Endodermal cell (in vitro differentiated cells): Measurements from ENCODE around the gene CEP85. TPM values are rescaled to one million over a fixed set of nuclear protein-coding genes. Genes with fewer than 3 reads are reported as not detected.

Experiments used
- DNase-seq: peaks from one replicate; pipeline ENCODE4 v3.0.0-alpha.2; 2017
- H3K27ac ChIP-seq: 2 replicates; pipeline ENCODE4 v1.5.1; 2013; ENCODE audit warnings: mild to moderate bottlenecking, low read depth, low read length, moderate library complexity
- H3K27me3 ChIP-seq: 2 replicates; pipeline ENCODE4 v1.6.1; 2013; ENCODE audit warnings: mild to moderate bottlenecking, low read length, moderate library complexity; ENCODE audit not compliant: insufficient read depth, control insufficient read depth, poor library complexity, severe bottlenecking
- H3K36me3 ChIP-seq: 2 replicates; pipeline ENCODE4 v1.7.0; 2013; ENCODE audit warnings: mild to moderate bottlenecking, low read length, moderate library complexity; ENCODE audit not compliant: control insufficient read depth, insufficient read depth
- H3K4me1 ChIP-seq: one replicate; pipeline ENCODE4 v1.7.0; 2013; ENCODE audit warnings: low read length; ENCODE audit not compliant: control insufficient read depth, insufficient read depth
- H3K4me3 ChIP-seq: 2 replicates; pipeline ENCODE4 v1.5.1; 2013; ENCODE audit warnings: mild to moderate bottlenecking, low read length, moderate library complexity
- H3K9ac ChIP-seq: 2 replicates; pipeline ENCODE4 v1.6.1; 2013; ENCODE audit warnings: mild to moderate bottlenecking, low read length, moderate library complexity; ENCODE audit not compliant: poor library complexity, severe bottlenecking; ENCODE audit errors: extremely low read depth
- H3K9me3 ChIP-seq: 2 replicates; pipeline ENCODE4 v1.6.1; 2013; ENCODE audit warnings: mild to moderate bottlenecking, low read length, moderate library complexity; ENCODE audit not compliant: control insufficient read depth
- H3K27ac Mint-ChIP-seq: 2 replicates; pipeline ENCODE4 v1.8.0; 2020; ENCODE audit warnings: mixed read lengths
- H3K27me3 Mint-ChIP-seq: 2 replicates; pipeline ENCODE4 v1.8.0; 2021; ENCODE audit warnings: mild to moderate bottlenecking, mixed read lengths; ENCODE audit not compliant: insufficient read depth
- H3K36me3 Mint-ChIP-seq: 2 replicates; pipeline ENCODE4 v1.8.0; 2020; ENCODE audit warnings: low read depth, mixed read lengths
- H3K4me1 Mint-ChIP-seq: 2 replicates; pipeline ENCODE4 v1.8.0; 2020; ENCODE audit warnings: mixed read lengths
- H3K4me3 Mint-ChIP-seq: 2 replicates; pipeline ENCODE4 v1.8.0; 2020; ENCODE audit warnings: mild to moderate bottlenecking, moderate library complexity, mixed read lengths
- H3K9me3 Mint-ChIP-seq: 2 replicates; pipeline ENCODE4 v1.8.0; 2020; ENCODE audit warnings: mild to moderate bottlenecking, mixed read lengths
- WGBS, 2 experiments: methylation state at CpG; one replicate each; pipeline versions ENCODE4 v1.1.5 to v1.1.7; 2013; ENCODE audit warnings: missing lambda C conversion rate in 2 of 2, mixed read lengths in 1 of 2; ENCODE audit not compliant: insufficient coverage in 1 of 2, insufficient read length in 1 of 2; 5-methylcytosine and 5-hydroxymethylcytosine counted together
- total RNA-seq, 2 donors: library from RNA; stranded (reverse); fragmentation: NEBNext Ultra II Directional in 1 of 2; extraction: Animal tissue kit (Norgen Biotek cat#: 25700) in 1 of 2; gene quantifications; 2 replicates in 1 of 2; 3 replicates in 1 of 2; pipeline ENCODE4 v1.2.1, GENCODE V29; 2021
- TF ChIP-seq, protein P1 (sequence below): fragments of 200-600 bp; sonication (generic); conservative IDR thresholded peaks from 2 replicates; pipeline ENCODE4 v1.5.0; 2021; ENCODE audit warnings: antibody characterized with exemption, mild to moderate bottlenecking

Gene CEP85
- total RNA-seq, 2 donors from 2014 or later = 25.6 to 43.6 TPM

DNA sequence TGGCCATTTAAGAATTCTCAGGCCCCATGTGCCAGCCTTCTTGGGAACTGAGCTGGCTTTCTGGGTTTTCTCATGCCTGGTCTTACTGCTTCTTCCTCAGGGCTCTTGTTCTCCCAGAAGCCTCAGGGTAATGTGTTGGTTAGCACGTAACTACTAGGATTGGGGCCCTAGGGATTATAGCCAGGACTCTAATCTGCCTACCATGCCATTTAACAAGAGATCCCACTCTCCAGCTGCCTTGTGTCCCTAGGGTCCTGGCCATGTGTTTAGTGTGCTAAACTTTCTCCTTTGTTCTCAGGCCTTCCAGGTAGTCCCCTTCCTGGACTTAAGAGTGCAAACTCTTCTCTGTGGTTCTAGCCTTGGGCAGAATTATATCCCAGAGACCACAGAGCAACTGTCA, 43.7 kb downstream of the CEP85 start:
- H3K27ac Mint-ChIP-seq = no peak overlapping the region
- no peak overlapping the region for H3K9ac ChIP-seq
- peaks cover 49% of the 10 kb centered on the region for H3K36me3 ChIP-seq

DNA sequence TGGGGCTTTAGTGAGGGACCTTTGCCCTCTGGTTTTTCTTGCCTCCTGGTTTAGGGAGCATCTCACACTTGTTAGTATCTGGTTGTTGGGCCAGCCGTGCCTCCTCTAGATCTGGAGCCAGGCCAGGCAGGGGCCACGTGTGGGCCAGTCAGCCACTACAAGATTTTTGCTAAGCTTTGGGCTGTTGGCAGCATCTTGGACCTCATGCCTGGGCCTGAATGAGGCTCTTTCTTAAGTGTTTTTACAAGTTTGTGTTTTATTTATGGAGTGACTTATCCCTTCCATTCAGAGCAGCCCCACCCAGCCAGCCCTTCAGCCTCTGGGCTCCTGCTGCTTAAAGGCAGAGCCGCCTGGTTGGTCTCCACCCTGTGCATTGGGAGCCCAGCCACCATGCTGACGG, 44.3 kb downstream of the CEP85 start:
- Mint-ChIP-seq H3K4me3 (no peak overlapping the region), H3K36me3 (peaks cover 44% of the 10 kb centered on the region), H3K9me3 (no peaks in the 10 kb centered on the region), H3K27ac (no peak overlapping the region), H3K4me1 (peaks cover 29% of the 10 kb centered on the region), H3K27me3 (no peaks in the 10 kb centered on the region)
- no peak overlapping the region for H3K27ac ChIP-seq
- H3K27me3 ChIP-seq = no peaks in the 10 kb centered on the region
- DNase-seq = no peak
- H3K9ac ChIP-seq = no peak overlapping the region
- no peak overlapping the region for H3K4me3 ChIP-seq
- H3K4me1 ChIP-seq = peaks cover 14% of the 10 kb centered on the region
- no peaks in the 10 kb centered on the region for H3K9me3 ChIP-seq
- 89 to 100% methylated on average over 1 to 4 of the region's 4 CpGs for WGBS, 2 experiments
- TF ChIP-seq, protein P1, sequence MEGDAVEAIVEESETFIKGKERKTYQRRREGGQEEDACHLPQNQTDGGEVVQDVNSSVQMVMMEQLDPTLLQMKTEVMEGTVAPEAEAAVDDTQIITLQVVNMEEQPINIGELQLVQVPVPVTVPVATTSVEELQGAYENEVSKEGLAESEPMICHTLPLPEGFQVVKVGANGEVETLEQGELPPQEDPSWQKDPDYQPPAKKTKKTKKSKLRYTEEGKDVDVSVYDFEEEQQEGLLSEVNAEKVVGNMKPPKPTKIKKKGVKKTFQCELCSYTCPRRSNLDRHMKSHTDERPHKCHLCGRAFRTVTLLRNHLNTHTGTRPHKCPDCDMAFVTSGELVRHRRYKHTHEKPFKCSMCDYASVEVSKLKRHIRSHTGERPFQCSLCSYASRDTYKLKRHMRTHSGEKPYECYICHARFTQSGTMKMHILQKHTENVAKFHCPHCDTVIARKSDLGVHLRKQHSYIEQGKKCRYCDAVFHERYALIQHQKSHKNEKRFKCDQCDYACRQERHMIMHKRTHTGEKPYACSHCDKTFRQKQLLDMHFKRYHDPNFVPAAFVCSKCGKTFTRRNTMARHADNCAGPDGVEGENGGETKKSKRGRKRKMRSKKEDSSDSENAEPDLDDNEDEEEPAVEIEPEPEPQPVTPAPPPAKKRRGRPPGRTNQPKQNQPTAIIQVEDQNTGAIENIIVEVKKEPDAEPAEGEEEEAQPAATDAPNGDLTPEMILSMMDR = no peak
- H3K36me3 ChIP-seq = peaks cover 47% of the 10 kb centered on the region

More for the DNA sequence above, 43.7 kb downstream of the CEP85 start:
- Mint-ChIP-seq H3K4me3 (no peak overlapping the region), H3K4me1 (peaks cover 29% of the 10 kb centered on the region), H3K27me3 (no peaks in the 10 kb centered on the region), H3K9me3 (no peaks in the 10 kb centered on the region), H3K36me3 (peaks cover 47% of the 10 kb centered on the region)
- peaks cover 14% of the 10 kb centered on the region for H3K4me1 ChIP-seq
- H3K4me3 ChIP-seq = no peak overlapping the region
- no peaks in the 10 kb centered on the region for H3K9me3 ChIP-seq
- no peaks in the 10 kb centered on the region for H3K27me3 ChIP-seq
- no peak for DNase-seq
- no peak overlapping the region for H3K27ac ChIP-seq
- 92% methylated on average over 1 of the region's 1 CpG; no CpG with 5 or more reads in 1 of the 2 experiments for WGBS, 2 experiments
- TF ChIP-seq, protein P1 = no peak

DNA sequence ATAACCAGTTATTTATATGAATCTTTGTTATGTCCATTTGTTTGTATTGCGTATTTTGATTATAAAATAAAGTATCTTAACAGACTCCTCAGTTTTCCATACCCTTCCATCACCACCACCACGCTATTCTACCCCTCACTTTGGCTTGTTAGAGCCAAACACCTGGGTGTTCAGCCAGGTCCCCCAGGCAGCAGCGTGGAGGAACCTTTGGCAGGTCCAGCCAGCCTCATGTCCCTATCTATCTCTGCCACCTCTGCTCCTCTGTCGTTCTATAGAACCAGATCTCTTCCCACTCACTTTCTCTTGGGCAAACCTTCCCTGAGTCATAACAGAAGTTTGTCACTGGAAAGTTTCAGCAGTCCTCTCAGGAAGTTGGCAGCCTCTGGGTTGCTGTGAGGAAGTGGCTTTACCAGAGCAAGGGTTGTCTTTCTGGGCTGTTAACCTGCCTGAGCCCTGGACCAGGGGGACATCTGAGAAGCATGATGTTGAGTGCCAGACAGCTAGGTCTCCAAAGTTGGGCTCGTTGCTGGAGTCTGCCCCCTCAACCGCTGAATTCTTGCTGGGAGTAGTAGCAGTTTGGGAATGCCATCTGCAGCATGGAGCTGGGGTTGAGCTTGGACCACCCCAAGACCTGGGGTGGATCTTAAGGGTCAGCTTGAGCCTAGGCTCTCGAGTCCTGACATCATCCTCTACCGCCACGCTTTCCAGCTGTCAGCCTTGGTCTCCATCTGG, 44.9 kb downstream of the CEP85 start:
- Histone ChIP-seq H3K9ac (no peak overlapping the region), H3K9me3 (no peaks in the 10 kb centered on the region), H3K27me3 (no peaks in the 10 kb centered on the region), H3K27ac (no peak overlapping the region), H3K4me3 (peak overlapping the region; percentile 86), H3K4me1 (peaks cover 14% of the 10 kb centered on the region), H3K36me3 (peaks cover 45% of the 10 kb centered on the region)
- Mint-ChIP-seq H3K27ac (peak overlapping the region; percentile 97), H3K4me3 (peak overlapping the region; percentile 76), H3K27me3 (no peaks in the 10 kb centered on the region), H3K9me3 (no peaks in the 10 kb centered on the region), H3K36me3 (peaks cover 44% of the 10 kb centered on the region), H3K4me1 (peaks cover 29% of the 10 kb centered on the region)
- TF ChIP-seq, protein P1 = no peak
- 88 to 100% methylated on average over 1 to 9 of the region's 9 CpGs for WGBS, 2 experiments
- no peak for DNase-seq
